Left ventricle myocardium inferior (tissue), 1 donor: ENCODE data around the gene ARHGAP10. TPM values are rescaled to one million over a fixed set of nuclear protein-coding genes. Genes with fewer than 3 reads are reported as not detected.

Experiments
- DNase-seq: peaks from one replicate; pipeline ENCODE4 v3.0.0-alpha.2; 2020
- H3K27ac ChIP-seq: fragments of 200-600 bp; replicated peaks from 2 replicates; pipeline ENCODE4 v1.8.0; 2021
- H3K27me3 ChIP-seq: fragments of 200-600 bp; 2 replicates; pipeline ENCODE4 v1.8.0; 2021; ENCODE audit warnings: low read depth
- H3K36me3 ChIP-seq: fragments of 200-600 bp; 2 replicates; pipeline ENCODE4 v1.8.0; 2021
- H3K4me1 ChIP-seq: fragments of 200-600 bp; 2 replicates; pipeline ENCODE4 v1.8.0; 2021
- H3K4me3 ChIP-seq: fragments of 200-600 bp; 2 replicates; pipeline ENCODE4 v1.8.0; 2021; ENCODE audit warnings: mild to moderate bottlenecking, moderate library complexity
- H3K9me3 ChIP-seq: fragments of 200-600 bp; replicated peaks from 2 replicates; pipeline ENCODE4 v1.8.0; 2021
- intact Hi-C: fragments of 100-400 bp; cut with micrococcal nuclease; formaldehyde crosslinking; loops from one replicate; pipeline ENCODE4 v1.11.0; 2022
- total RNA-seq: library from RNA; stranded (reverse); fragmentation: NEBNext Ultra II Directional; extraction: Animal tissue kit (Norgen Biotek cat#: 25700); gene quantifications from one replicate; pipeline ENCODE4 v1.2.1, GENCODE V29; 2021
- TF ChIP-seq, protein P1 (sequence below): fragments of 200-600 bp; IDR thresholded peaks from 2 replicates; pipeline ENCODE4 v1.8.0; 2021; ENCODE audit warnings: antibody characterized with exemption, mild to moderate bottlenecking, borderline replicate concordance
- donor health status: DM: no; HTN: yes; CAD: no; lungs with severe emphysema.

The ARHGAP10 gene
- total RNA-seq, 1 donor from 2014 or later, result 59.7 TPM

DNA sequence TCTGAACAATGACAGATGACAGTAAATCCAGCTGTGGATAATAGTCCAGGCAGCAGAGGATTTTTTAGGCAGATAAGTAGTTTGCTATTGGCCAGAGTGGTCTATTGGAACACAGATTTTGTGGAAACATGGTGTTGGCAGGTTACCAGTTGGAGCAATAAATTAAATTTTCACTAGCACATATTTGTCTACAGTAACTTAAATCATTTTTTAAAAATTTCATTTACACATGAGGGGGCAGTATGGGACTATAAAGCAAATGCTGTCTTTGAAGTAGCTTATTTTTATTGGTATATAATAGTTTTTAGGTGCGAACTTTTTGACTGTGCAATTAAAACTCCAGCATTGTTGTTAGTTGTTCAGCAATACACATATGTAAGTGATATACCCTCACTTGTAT, 289.8 kb downstream of the ARHGAP10 start:
- Histone ChIP-seq H3K4me1 (peaks cover 72% of the 10 kb centered on the region), H3K27me3 (no peaks in the 10 kb centered on the region), H3K4me3 (no peak overlapping the region), H3K36me3 (no peaks in the 10 kb centered on the region), H3K9me3 (no peaks in the 10 kb centered on the region), H3K27ac (no peak overlapping the region)
- no peak for DNase-seq
- TF ChIP-seq, protein P1, sequence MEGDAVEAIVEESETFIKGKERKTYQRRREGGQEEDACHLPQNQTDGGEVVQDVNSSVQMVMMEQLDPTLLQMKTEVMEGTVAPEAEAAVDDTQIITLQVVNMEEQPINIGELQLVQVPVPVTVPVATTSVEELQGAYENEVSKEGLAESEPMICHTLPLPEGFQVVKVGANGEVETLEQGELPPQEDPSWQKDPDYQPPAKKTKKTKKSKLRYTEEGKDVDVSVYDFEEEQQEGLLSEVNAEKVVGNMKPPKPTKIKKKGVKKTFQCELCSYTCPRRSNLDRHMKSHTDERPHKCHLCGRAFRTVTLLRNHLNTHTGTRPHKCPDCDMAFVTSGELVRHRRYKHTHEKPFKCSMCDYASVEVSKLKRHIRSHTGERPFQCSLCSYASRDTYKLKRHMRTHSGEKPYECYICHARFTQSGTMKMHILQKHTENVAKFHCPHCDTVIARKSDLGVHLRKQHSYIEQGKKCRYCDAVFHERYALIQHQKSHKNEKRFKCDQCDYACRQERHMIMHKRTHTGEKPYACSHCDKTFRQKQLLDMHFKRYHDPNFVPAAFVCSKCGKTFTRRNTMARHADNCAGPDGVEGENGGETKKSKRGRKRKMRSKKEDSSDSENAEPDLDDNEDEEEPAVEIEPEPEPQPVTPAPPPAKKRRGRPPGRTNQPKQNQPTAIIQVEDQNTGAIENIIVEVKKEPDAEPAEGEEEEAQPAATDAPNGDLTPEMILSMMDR, result peak; percentile 31
- intact Hi-C loops, result no loop called here

DNA sequence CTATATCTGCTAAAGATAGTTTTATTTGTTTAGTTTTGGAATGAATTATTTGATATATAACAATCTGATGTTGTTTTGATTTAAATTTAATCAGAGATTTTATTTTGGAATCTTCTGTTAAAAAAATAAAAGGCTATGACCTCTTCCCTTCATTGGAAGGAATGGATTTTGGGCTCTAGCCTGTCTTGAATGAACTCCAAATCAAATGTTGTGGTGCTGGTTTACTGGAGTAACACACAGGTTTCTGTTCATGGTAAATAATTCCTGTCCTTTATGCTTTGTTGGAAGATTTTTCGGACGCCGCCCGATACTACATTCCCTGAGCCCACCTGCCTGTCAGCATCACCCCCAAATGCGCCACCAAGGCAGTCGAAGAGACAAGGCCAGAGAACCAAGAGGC, 291.1 kb downstream of the ARHGAP10 start:
- intact Hi-C loops, result no loop called here
- Histone ChIP-seq H3K36me3 (no peaks in the 10 kb centered on the region), H3K27ac (peak overlapping the region; percentile 49), H3K4me3 (no peak overlapping the region), H3K27me3 (no peaks in the 10 kb centered on the region), H3K4me1 (peaks cover 66% of the 10 kb centered on the region), H3K9me3 (no peaks in the 10 kb centered on the region)
- DNase-seq, result no peak
- TF ChIP-seq, protein P1, result no peak

DNA sequence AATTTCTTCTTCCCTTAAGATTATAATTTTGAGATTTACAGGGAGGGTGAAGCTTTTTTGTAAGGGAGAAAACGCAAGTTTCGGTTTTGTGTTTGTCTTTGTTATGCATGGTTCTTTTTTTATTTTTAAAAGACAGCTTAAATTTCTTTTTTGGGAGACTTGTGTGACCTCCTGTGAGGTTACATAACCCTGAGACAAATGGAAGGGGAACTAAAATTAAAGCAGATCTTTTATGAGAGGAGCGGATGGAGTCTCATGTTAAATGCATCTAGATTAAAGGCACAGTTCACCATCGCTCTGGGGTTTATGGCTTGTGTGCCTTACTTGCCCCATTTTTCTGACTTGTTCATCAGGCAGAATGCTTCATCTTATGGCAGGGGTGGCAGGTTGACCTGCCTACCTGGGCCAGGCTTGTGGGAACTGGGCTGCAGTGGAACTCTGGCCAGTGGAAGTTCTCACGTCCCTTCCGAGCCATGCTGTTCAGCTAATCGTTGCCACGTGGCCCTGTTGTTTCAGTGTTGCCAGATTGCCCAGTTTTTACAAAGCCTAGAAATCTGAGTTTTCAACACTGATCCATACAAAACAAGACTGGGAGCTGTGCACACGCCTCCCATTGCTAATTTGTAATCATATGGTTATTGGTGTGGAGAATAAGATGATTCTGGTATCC, 291.8 kb downstream of the ARHGAP10 start:
- Histone ChIP-seq H3K4me3 (no peak overlapping the region), H3K4me1 (peaks cover 59% of the 10 kb centered on the region), H3K9me3 (peaks cover 5% of the 10 kb centered on the region), H3K36me3 (no peaks in the 10 kb centered on the region), H3K27me3 (no peaks in the 10 kb centered on the region), H3K27ac (peak overlapping the region; percentile 49)
- intact Hi-C loops, result no loop called here
- DNase-seq, result no peak
- TF ChIP-seq, protein P1, result no peak

DNA sequence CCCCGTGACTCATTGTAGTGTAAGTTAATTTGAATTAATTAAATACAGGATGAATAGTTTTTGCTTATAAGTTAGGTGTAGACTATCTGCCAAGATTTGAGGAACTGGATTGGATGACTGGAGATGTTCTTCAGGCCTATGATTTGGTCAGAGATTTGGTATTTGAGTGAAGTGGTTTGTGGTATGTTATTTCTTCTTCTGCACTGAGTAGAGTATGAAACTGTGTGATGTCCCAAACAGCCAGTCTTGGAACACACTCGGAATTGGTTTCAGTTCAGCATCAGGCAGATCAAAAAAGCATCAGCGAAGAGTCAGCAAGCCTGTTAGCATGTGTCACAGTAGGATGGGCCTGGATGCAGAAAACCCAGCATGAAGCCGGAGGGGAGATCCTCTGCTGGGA, 294.1 kb downstream of the ARHGAP10 start:
- Histone ChIP-seq H3K27ac (no peak overlapping the region), H3K27me3 (no peaks in the 10 kb centered on the region), H3K9me3 (peaks cover 11% of the 10 kb centered on the region), H3K4me1 (peaks cover 63% of the 10 kb centered on the region), H3K4me3 (no peak overlapping the region), H3K36me3 (no peaks in the 10 kb centered on the region)
- intact Hi-C loops, result no loop called here
- no peak for DNase-seq
- TF ChIP-seq, protein P1, result no peak

DNA sequence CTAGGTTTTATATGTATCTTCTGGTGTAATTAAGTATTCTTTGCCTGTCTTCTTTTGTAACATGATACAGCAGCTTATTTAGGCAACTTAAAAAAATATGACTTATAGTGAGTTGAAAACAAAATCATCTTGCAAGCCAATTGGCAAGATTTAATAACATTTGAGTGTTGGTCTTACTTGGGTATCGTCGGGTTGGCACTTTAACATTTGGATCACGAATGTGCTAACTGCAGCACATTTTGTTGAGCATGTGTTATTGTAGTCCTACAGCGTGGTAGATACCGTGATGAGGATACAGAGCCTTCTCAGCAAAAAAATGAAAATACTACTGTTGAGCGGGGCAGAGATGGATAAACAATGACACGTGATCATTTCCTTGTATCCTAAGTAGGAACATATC, 295.3 kb downstream of the ARHGAP10 start:
- Histone ChIP-seq H3K36me3 (no peaks in the 10 kb centered on the region), H3K4me3 (no peak overlapping the region), H3K4me1 (peaks cover 58% of the 10 kb centered on the region), H3K9me3 (peaks cover 11% of the 10 kb centered on the region), H3K27me3 (no peaks in the 10 kb centered on the region), H3K27ac (no peak overlapping the region)
- intact Hi-C loops, result no loop called here
- no peak for DNase-seq
- TF ChIP-seq, protein P1, result no peak
